Fibroblast of skin of right biceps (primary cell): Measurements from ENCODE around the gene MSI1.
A peak's percentile ranks its signal among the peaks of the same experiment; 100 is the strongest.

Experiments
- DNase-seq: peaks from one replicate; pipeline ENCODE4 v3.0.0-alpha.2; 2013

MSI1 gene

GRCh38 chr12:120317224-120318105 lies 51.5 kb downstream of the MSI1 start:
- peak; percentile 100 for DNase-seq

GRCh38 chr12:120316798-120317223 lies 52.2 kb downstream of the MSI1 start:
- DNase-seq = no peak

GRCh38 chr12:120314220-120314619 lies 54.7 kb downstream of the MSI1 start:
- DNase-seq = no peak

- peak; percentile 94 for DNase-seq
These were observed 66.8 kb downstream of the MSI1 start, which contains the start of gene SIRT4 for GRCh38 chr12:120301962-120302815. TSS of gene SIRT4 (plus strand) at chr12:120302321. CDS start at chr12:120303562, 1,241 bp downstream.

- DNase-seq = peak; percentile 98
These were observed 76.1 kb downstream of the MSI1 start, which contains the start of gene RNU4-1 for GRCh38 chr12:120292661-120293531. TSS of gene RNU4-1 (minus strand) at chr12:120293237.

- DNase-seq = no peak
These were observed 76.6 kb downstream of the MSI1 start for GRCh38 chr12:120292411-120292660.
